22Rv1 (cell line): Measurements from ENCODE around the gene APPL2.

Source experiments
- CTCF ChIP-seq: fragments of 450-650 bp; IDR thresholded peaks from 2 replicates; pipeline ENCODE4 v1.5.1; 2017; ENCODE audit warnings: mild to moderate bottlenecking
- ZFX ChIP-seq: fragments of 450-650 bp; IDR thresholded peaks from 2 replicates; pipeline ENCODE4 v1.6.1; 2017; ENCODE audit warnings: antibody characterized with exemption, borderline replicate concordance

- no peak for TF ChIP-seq CTCF
- no peak for TF ChIP-seq ZFX
Observed at GRCh38 chr12:105271364-105271763, 35.4 kb upstream of the APPL2 start.
